Left ventricle myocardium superior (tissue), 1 donor: Measurements from ENCODE around the gene USP33. TPM values are rescaled to one million over a fixed set of nuclear protein-coding genes. Genes with fewer than 3 reads are reported as not detected.
"Not testable (repeated sequence)": the region's sequence is repeated elsewhere in the genome, so short reads cannot be mapped to it uniquely, and the experiment has no call there.

Experiments
- ATAC-seq: fragments of 200-7000 bp; cut with Tn5 transposase; one replicate; pipeline ENCODE4 v1.9.1; 2020; ENCODE audit warnings: mild to moderate bottlenecking, moderate library complexity
- DNase-seq: peaks from one replicate; pipeline ENCODE4 v3.0.0-alpha.2; 2020
- intact Hi-C: fragments of 100-400 bp; cut with micrococcal nuclease; formaldehyde crosslinking; loops from one replicate; pipeline ENCODE4 v1.11.0; 2022
- total RNA-seq: library from RNA; stranded (reverse); fragmentation: NEBNext Ultra II Directional; extraction: Animal tissue kit (Norgen Biotek cat#: 25700); gene quantifications from one replicate; pipeline ENCODE4 v1.2.1, GENCODE V29; 2021
- donor health status: DM: no; HTN: yes; CAD: no; lungs with severe emphysema.

The USP33 gene
- total RNA-seq, 1 donor from 2014 or later: 29.0 TPM

DNA sequence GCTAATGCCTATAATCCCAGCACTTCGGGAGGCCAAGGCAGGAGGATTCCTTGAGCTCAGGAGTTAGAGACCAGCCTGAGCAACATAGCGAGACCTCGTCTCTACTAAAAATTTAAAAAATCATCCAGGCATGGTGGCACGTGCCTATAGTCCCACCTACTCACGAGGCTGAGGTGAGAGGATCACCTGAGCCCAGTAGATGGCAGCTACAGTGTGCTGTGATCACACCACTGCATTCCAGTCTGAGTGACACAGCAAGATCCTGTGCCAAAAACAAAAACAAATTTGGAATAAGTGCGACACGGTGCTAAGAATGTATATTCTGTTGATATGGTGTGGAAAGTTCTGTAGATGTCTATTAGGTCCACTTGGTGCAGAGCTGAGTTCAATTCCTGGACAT lies 15.1 kb downstream of the USP33 start:
- DNase-seq (no peak), ATAC-seq (peak; percentile 65)
- intact Hi-C loops: no loop called here

DNA sequence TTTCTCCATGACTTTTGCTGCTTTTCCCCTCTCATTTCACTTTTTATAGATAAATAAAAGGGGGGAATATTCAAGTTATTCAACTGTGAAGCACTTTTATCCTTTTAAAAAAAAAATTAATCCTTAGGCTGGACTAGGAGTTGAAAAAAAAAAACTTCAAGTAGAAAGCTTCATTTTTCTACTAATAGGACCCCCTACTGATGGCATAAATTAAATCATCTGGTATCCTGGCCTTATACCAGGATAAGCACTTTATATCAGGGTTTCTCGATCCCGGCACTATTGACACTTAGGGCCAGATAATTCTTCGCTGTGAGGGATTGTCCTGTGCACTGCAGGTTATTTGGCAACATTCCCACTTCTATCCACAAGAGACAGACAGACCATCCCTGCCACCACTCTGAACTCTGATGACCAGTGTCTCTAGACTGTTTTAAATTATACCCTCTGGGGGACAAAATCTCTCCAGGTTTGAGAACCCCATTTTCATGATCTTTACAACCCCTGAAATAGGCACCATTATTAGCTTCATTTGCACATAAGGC lies 17.6 kb downstream of the USP33 start:
- DNase-seq: no peak
- ATAC-seq: peak; percentile 47
- intact Hi-C loops: no loop called here

DNA sequence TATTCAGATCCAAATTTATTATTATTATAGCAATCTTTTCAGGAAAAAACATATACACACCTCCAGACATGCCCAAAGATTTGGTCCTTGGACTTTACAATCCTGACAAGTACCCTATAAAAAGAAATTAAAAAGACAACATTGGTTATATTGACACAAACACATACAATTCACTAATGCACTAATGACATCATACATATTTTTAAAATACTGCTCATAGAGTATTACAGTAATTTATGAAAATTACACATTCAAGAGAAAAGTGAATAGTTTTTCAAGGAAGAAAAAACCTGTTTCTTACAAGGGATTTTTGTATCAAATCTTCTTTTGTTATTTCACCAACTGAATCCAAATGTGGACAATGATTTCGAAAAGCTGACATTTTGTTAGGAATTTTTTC lies 18.3 kb downstream of the USP33 start:
- no peak for ATAC-seq
- no peak for DNase-seq
- intact Hi-C loops: no loop called here

DNA sequence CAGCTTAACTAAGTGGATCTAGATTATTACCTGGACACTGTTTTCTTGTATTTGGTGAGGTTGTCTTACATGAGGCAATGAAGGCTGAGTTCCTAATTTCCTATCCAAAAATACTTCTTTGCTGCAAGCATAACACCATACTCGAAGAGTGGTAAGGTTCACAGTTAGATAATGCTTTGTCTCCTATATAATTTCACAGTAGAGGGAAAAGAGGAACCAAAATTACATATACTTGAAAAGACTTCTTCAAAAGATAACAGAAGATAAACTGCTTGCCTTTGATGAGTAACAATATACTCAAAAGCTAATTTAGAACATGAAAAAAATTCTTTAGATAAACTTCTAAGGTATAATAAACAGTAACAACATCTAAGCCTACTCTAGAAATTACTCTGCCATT lies 20.4 kb downstream of the USP33 start:
- ATAC-seq (no peak), DNase-seq (no peak)
- intact Hi-C loops: no loop called here

DNA sequence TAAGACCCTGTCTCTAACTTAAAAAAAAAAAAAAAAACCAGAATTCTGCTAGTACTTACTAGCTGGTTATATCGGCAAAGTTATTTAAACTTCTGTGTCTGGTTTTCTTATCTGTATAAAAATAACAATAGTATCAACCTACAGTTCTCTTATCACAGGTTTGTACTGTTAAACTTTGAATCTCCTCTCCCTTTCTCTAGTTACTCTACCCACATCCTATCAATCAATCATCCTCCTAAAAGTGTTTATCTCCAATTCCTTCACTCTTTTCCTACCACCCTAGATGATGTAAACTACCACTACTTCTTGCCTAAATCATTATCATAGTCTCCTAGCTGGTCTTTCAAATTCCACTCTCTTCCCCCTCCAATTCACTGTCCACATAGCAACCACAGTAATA lies 27.6 kb downstream of the USP33 start:
- no peak for ATAC-seq
- intact Hi-C loops: no loop called here
- no peak for DNase-seq

DNA sequence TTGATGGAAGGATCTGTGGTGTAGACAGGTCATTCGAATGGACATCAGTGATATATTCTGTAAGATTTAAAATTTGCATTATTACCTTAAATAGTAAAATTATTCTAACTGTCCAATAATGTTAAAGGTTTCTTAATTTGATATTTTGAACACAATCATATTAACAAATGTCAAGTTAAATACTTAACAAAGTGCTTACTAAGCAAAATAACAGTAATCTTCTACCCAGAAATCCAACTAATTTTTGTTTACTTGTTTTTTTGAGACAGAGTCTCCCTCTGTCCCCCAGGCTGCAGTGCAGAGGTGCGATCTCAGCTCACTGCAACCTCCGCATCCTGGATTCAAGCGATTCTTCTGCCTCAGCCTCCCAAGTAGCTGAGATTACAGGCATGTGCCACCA lies 33.9 kb downstream of the USP33 start:
- DNase-seq (no peak), ATAC-seq (no peak)
- intact Hi-C loops: no loop called here

DNA sequence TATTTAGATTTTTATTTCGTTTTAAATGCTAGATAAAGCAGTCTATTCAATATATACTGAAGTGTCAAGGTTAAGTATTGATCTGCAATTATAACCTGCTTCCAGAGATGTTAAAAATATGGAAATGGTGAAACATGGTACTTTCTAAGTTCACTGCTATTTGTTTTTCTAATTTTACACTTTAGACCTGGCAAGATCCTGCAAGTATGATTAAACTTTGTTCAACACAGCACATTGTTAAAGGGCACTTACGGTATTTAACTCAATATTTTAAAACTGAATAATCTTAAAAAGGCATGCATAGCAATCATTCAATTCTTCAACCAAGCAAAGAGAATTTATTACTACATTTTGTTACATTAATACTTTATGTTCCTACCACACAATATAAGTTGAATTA lies 41.5 kb downstream of the USP33 start:
- intact Hi-C loops: no loop called here
- DNase-seq: no peak
- no peak for ATAC-seq

DNA sequence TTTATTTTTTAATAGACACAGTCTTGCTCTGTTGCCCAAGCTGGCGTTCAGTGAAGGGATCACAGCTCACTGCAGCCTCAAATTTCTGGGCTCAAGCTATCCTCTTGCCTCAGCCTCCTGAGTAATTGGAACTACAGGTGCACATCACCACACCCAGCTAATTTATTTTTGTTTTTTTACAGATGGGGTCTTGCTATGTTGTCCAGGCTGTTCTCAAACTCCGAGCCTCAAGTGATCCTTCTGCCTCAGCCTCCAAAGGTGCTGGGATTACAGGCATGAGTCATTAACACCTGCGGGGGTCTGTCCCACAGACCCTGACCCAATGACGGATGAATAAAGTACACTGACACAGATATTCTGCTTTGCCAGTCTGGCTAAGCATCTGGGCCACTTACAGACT lies 43.6 kb downstream of the USP33 start:
- no peak for ATAC-seq
- no peak for DNase-seq
- intact Hi-C loops: no loop called here

DNA sequence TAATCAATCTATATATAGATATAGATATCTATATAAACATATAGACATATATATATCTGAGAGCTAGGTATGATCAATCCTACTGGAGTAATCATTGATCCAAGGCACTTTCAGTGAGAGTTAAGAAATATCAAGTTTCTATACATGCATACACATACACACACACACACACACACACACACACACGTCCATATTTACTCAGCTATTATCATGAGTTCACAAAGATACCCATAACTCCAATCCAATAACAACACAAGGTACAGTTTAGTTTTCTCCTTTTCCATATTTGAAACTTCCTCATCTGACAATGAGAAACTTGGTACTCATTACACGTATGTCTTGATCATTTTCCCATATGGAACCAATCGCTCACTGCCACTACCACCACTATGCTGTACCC lies 49.9 kb downstream of the USP33 start:
- intact Hi-C loops: no loop called here
- ATAC-seq (no peak), DNase-seq (no peak)

DNA sequence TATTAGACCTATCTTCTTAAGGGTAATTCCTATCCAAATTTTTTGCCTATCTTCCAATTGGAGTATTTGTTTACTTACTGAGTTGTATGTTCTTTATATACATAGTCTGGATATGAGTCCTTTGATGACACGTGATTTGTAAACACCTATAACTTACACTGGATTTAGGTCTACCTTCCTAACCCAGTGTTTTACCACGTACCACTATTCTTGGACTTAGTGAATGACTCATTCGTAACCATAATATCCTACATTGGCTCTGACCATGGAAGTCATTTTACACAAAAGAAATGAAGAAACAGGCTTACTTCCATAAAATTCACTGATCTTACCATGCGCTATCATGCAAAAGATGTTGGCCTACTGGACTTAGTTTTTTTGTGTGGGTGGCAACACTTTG lies 53.3 kb downstream of the USP33 start:
- ATAC-seq: no peak
- intact Hi-C loops: no loop called here

DNA sequence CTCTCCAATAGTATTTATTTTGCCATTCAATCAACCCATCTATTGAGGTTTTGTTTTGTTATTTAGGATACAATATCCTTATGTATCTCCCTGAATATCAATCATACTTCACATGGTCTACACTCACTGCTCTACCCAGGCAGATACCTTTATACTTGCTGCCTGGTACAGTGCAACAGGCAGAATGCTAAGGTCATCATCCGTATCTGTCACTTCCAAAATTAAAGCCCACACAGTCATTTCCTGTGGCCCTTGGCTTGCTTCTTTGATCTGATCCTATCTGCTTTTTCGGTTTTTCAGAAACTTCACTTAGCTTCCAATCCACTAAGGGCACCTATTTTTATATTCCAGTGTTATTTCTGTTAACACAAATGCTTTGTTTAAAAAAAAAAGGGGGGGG lies 54.9 kb downstream of the USP33 start:
- intact Hi-C loops: no loop called here
- DNase-seq: no peak
- ATAC-seq: no peak

More for the DNA sequence above, 53.3 kb downstream of the USP33 start:
- no peak for DNase-seq

DNA sequence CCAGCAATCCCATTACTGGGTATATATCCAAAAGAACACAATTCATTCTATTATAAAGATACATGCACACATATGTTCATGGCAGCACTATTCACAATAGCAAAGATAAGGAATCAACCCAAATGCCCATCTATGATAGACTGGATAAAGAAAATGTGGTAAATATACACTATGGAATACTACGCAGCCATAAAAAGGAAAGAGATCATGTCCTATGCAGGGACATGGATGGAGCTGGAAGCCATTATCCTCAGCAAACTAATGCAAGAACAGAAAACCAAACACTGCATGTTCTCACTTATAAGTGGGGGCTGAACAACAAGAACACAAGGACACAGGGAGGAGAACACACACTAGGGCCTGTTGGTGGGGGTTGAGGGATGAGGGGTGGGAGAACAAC lies 60.0 kb downstream of the USP33 start:
- ATAC-seq, DNase-seq, intact Hi-C loops: not testable (repeated sequence)

DNA sequence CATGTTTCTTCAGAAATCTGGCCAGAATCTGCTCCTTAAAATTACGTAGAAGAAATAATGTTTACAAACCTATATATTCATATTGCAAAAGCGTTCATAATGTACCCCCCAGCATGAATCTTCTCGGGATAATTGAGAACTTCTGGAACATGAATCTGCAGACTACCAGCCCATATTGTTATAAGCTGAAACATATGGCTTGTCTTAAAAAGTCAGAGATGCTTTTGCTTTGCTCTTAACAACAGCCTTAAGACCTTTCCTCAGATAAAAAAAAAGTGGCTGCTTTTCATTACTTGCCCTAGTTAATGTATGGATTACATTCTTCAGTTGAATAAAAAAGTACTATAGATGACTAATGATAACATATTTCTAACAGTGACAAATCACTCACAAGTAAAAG lies 62.2 kb downstream of the USP33 start:
- DNase-seq: no peak
- intact Hi-C loops: no loop called here
- ATAC-seq: no peak

DNA sequence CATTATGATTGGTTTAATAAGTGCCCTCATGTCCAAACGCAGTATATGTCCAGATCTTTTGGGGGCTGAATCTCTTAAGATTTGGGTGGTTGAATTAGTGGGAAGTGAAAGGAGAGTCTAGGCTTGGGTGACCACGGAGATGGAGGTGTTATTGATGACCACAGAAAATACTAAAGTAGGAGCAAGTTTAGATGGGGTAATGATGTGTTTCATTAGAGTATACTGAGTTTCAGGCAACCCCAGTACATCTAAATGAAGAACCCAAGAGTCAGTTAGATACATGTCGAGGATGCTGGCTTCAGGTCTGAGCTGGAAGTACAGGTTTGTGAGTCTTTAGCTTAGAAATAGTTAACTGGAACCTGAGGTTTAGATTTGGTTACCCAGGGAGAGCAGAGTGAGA lies 70.7 kb downstream of the USP33 start:
- no peak for DNase-seq
- intact Hi-C loops: no loop called here
- no peak for ATAC-seq

DNA sequence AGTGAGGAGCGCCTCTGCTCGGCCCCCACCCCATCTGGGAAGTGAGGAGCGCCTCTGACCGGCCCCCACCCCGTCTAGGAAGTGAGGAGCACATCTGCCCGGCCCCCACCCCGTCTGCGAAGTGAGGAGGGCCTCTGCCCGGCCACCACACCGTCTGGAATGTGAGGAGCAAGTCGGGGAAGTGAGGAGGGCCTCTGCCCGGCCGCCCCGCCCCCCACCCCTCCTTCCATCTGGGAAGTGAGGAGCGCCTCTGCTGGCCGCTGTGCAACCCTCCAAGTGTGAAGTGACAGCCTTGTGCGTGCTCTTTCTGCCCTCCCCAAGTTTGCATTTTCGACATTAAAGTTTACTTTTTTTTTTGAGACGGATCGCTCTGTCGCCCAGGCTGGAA lies 72.1 kb downstream of the USP33 start:
- intact Hi-C loops: no loop called here
- peak; percentile 40 for DNase-seq
- ATAC-seq: no peak

DNA sequence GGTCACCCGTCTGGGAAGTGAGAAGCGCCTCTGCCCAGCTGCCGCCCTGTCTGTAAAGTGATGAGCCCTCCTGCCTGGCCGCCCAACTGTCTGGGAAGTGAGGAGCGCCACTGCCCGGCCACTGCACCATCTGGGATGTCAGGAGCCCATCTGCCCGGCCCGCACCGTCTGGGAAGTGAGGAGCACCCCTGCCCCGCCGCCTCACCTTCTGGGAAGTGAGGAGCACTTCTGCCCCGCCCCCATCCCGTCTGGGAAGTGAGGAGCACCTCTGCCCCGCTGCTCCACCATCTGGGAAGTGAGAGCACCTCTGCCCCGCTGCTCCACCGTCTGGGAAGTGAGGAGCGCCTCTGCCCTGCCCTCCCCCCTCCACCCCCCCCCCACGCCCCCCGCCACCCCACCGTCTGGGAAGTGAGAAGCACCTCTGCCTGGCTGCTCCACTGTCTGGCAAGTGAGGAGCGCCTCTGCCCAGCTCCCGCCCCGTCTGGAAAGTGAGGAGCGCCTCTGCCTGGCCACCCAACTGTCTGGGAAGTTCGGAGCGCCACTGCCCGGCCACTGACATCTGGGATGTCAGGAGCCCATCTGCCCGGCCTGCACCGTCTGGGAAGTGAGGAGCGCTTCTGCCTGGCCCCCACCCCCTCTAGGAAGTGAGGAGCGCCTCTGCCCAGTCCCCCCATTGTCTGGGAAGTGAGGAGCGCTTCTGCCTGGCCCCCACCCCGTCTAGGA lies 72.7 kb downstream of the USP33 start:
- intact Hi-C loops: no loop called here
- DNase-seq (no peak), ATAC-seq (no peak)

DNA sequence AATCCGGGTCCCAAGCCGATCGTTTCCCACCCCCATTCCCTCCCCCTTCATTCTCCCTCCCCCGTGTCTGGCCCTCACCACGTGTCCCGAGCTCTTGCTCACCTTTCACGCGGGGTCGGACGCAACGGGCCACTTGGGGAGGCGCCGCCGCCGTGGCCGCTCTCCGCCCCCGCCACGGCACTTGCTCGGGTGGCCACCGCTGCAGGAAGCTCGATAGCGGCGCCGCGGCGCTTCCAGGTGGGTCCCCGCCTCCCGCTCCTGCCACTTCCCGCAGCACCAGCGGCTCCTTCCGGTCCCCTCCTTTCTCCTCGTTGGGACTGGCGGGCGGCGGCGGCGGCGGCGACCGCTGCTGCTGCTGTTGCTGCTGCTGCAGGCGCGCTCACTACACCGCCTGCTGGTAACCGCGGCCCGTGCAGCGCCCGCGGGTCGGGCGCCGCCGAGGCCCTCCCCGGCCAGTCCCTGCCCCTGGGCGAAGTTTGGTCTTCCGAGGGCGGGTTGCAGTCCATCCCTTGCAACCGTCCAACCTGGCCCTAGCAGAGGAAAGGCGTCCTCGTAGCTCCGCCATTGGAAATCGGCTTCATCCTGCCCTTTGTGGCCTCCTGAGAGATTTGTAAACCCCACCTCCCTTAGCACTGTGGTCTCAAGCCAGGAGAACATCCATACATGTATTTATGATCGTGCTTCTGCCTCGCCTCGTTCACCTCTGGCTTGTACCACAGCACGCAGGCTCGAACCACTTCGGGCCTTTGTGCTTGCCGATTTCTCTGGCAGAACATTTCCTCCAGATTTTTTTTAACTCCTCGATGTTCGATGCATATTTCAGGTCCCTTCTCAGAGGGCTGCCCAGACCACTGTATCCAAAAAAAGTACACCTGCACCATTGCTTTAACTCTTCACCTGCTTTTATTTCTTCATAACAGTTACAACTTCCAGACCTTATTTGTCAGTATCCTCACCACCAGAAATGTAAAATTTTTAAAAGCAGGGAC lies 76.2 kb downstream of the USP33 start:
- ATAC-seq: peak; percentile 92
- intact Hi-C loops: no loop called here
- peak; percentile 96 for DNase-seq

DNA sequence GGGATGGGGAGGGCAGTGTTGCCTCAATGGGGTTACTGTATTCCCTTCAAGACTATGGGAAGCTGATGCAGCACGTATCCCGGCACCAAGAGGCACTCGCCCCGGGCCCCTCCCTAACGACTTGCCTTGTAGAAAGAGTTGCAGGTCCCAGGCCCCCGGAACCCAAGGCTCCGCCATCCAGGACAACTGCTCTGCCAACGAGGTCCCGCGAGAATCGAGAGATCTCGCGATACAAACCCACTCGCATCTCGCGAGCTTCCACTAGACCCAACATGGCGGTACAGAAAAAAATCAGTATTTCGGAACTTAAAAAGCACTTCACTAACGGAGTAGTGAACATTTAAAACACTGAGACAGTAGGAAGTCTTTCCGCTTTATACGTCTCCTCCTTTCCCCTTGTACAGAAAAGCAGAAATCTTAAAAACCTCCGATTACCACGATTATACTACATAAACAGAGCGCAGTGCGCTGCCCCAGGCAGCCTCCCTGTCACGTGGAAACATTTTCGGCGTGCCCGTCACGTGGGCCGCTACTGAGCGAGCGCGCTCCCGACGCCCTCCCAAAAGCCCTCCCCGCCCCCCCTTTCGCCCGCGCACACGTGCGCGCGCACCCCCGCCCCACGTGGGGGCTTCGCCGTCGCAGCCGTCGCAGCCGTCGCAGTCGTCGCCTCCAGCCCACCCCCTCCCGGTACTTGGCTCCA lies 77.0 kb downstream of the USP33 start, which contains the start of gene ZZZ3:
TSS of gene ZZZ3 (minus strand) at position 199 of the 700 bp plus-strand sequence. CDS start 49,304 bp downstream, outside the sequence.
- ATAC-seq (peak; percentile 87), DNase-seq (peak; percentile 94)
- intact Hi-C loops: no loop called here

DNA sequence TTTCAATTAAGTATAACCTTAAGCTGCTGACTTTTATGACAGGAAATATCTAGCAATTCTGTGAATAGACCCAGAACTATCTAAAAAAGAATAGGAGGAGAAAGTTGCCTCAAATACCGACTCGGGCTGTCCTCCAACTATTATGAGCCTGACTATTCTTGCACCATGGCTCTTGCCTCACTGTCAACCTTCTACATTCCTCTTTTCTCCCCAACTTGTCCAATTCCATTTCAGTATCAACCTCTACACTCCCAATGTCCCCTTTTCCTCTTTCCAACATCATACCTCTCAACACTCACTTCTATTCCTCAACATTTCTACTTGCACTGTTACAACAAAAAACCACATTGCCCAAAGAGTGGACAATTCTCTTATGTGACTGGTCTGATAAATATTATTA lies 79.5 kb downstream of the USP33 start:
- ATAC-seq (no peak), DNase-seq (no peak)
- intact Hi-C loops: no loop called here
